Measurements from ENCODE around the gene PRKG2.

PRKG2 gene

DNA sequence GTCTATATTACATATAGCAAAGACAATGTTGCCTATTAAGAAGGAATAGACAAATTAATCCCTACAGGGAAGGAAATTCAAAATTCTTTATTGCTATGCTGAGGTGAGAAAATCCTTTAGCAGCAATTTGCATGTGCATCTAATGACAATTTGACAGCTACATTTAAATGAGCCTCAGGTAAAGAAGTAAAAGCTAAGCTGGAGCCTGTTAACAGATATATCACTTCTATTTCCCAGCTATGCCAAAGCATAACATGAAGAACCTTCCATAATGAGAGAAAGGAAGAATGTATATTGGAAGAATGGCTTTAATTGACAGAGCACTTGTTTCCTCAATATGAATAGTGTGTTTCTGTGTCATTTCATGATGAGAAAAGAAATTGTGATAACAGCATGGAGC lies 112.9 kb downstream of the PRKG2 start:
- TF ChIP-seq, protein P1, sequence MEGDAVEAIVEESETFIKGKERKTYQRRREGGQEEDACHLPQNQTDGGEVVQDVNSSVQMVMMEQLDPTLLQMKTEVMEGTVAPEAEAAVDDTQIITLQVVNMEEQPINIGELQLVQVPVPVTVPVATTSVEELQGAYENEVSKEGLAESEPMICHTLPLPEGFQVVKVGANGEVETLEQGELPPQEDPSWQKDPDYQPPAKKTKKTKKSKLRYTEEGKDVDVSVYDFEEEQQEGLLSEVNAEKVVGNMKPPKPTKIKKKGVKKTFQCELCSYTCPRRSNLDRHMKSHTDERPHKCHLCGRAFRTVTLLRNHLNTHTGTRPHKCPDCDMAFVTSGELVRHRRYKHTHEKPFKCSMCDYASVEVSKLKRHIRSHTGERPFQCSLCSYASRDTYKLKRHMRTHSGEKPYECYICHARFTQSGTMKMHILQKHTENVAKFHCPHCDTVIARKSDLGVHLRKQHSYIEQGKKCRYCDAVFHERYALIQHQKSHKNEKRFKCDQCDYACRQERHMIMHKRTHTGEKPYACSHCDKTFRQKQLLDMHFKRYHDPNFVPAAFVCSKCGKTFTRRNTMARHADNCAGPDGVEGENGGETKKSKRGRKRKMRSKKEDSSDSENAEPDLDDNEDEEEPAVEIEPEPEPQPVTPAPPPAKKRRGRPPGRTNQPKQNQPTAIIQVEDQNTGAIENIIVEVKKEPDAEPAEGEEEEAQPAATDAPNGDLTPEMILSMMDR (IDR thresholded peaks at IDR 0.05), result no peak

DNA sequence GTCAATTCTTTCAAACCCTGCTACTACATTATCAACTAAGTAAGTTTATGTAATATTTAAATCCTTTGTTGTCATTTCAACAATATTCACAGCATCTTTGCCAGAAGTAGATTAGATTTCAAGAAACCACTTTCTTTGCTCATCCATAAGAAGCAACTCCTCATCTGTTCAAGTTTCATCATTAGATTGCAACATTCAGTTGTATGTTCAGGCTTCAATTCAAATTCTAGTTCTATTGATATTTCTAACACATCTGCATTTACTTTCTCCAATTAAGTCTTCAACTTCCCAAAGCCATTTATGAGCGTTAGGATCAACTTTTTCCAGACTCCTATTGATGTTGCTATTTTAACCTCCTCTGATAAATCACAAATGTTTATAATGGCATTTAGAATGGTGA lies 118.5 kb downstream of the PRKG2 start:
- TF ChIP-seq, protein P1 (IDR thresholded peaks at IDR 0.05), result no peak

DNA sequence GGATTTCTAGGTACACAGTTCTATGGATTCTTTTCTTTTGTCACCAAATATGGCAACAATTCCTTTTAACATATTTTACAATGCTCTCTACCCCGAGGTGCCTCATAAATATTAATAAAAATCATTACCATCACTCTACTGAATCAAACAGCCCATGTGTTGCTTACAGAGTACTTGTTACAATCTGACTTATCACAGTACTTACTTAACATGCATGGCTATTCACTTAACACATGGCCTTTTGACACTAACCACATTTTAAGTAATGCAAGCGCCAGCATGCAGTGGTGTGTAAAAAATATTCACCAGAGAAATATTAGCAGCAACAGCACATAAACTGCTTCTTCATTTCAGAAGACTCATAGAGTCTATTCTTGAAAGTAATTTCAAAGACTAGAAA lies 119.6 kb downstream of the PRKG2 start:
- TF ChIP-seq, protein P1 (IDR thresholded peaks at IDR 0.05), result no peak

DNA sequence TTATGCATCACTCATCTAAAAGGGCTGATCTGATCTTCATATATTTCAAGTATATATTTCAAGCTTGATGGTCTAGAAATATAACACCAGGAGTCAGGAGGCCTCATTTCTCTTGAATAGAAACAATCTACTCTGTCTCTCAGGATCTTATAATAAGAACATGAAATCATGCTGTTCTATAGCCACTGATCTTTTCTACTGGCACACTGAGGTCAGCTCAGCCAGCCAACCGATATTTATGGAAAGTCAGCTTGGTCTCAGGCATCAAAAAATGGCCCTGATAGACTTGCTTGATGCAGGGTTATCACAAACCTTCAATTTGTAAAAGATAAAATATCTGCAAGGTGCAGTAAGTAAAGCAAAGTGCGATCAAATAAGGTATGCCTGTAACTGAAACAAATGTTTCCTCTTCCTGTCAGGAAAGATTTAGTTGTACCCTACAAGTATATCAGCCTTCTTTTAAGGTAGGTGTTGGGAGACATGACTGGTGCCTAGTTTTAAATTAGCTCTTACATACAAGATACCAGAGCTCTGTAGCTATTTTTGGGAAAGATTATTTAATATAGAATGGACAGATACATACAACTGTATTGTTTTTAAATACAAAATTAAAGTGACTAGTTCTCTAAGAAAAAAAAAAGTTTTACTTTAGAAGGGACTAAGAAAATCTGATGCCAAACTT lies 121.2 kb downstream of the PRKG2 start:
- TF ChIP-seq, protein P1 (IDR thresholded peaks at IDR 0.05), result no peak

DNA sequence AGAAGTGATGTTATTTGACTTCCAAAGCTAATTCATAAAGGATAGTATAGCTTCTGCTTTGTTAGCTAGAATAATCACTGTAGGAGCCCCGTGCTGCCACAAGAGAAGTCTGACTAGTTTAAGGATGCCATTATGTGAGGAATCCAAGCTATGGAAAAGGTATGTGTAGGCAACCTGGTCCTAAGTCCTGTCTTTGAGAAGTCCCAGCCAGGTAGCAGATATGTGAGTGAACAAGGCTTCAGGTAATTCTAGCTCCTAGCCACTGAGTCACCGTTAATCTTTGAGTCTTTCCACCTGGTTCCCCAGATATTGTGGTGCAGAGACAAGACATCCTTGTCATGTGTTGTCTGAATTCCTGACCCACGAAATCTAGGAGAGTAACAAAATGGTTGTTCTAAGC lies 129.0 kb downstream of the PRKG2 start:
- TF ChIP-seq, protein P1 (IDR thresholded peaks at IDR 0.05), result no peak

DNA sequence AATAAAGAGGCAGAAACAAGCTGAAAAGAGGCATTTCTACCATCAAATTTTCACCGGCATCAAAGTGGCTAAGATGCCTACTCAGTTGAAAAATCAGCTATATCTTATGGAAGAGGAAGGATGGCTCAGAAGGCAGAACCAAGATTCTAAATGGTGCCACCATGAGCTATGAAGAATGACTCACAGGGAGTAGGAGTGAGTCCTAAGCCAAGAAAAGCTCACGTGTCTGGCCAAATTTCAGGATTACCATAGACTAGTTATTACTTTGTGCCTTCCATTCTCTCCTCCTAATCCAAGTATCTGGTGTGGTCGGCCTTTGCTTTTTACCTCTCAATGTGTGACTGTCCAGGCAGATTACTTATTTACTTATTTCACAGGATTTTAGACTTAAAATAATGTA lies 129.7 kb downstream of the PRKG2 start:
- TF ChIP-seq, protein P1 (IDR thresholded peaks at IDR 0.05), result no peak

DNA sequence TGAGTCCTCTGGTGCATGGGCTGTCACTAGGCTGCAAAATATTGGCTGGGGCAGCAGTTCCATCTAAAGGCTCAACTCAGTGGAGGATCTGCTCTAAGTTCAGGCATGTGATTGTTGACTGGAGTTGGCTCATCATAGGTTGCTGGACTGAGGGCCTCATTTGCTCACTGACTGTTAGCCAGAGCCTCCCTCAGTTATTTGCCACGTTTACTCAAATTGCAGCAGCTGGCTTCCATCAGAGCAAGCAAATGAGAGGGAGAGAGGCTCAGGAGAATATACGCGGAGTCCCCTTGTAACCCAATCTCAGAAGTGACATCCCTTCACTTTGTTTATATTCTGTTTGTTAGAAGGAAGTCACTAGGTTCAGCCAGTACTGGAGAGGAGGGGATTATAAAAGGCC lies 130.4 kb downstream of the PRKG2 start:
- TF ChIP-seq, protein P1 (IDR thresholded peaks at IDR 0.05), result no peak

DNA sequence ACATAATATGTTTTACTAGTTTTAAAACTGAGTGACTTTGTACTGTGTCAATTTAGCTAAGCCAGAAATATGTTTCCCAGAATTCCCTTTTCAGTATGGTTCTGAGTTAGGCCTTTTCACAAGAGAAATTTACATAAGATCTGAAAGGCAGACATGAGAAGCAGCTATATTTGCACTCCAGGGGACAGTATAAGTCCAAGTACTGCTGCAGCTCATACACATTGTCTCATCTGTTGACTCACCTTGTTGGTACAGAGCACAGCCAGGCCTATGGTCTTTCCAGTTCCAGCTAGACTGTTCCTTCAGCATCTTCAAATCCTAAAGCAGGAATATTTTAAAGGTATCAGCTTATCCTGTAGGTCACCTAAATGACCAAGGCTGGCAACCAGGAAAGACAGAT lies 131.0 kb downstream of the PRKG2 start:
- TF ChIP-seq, protein P1 (IDR thresholded peaks at IDR 0.05), result peak; percentile 61

Data from LNCAP (cell line).